ENCODE measurements around the gene TSPAN1. TPM values are rescaled to one million over a fixed set of nuclear protein-coding genes. Genes with fewer than 3 reads are reported as not detected.

TSPAN1 gene
- total RNA-seq, 1 experiment from 2014 or later, result not detected

- DNase-seq (ENCODE audit: low spot score), result no peak
- no peaks in the 10 kb centered on the region for H3K9me3 ChIP-seq (ENCODE audit: low read depth, low read length, poor library complexity, severe bottlenecking)
- no peaks in the 10 kb centered on the region for H3K27me3 ChIP-seq (replicated peaks; ENCODE audit: insufficient read depth, low read depth, low read length, poor library complexity)
- H3K36me3 ChIP-seq (ENCODE audit: insufficient read depth, low read length, poor library complexity, severe bottlenecking), result no peaks in the 10 kb centered on the region
- no peak overlapping the region for H3K27ac ChIP-seq (ENCODE audit: low read depth, low read length, poor library complexity, severe bottlenecking)
- no peak for TF ChIP-seq CTCF (conservative IDR thresholded peaks at IDR 0.05; ENCODE audit: low read depth, low read length)
- TF ChIP-seq EZH2 (IDR thresholded peaks at IDR 0.05; ENCODE audit: borderline replicate concordance, low read depth, low read length, poor library complexity, severe bottlenecking), result no peak
- no peak overlapping the region for H3K4me3 ChIP-seq (ENCODE audit: low read depth, low read length, poor library complexity, severe bottlenecking)
- BruUV-seq (replicated peaks), result no TSS peak
- POLR2A ChIA-PET (ENCODE audit: low non-redundant PET), result no interaction called here
- intact Hi-C loops (cut with micrococcal nuclease; ENCODE audit: unreplicated experiment), result no loop called here
- CTCF ChIA-PET, result no interaction called here
- no peaks in the 10 kb centered on the region for H3K4me1 ChIP-seq (ENCODE audit: insufficient read depth, low read length, poor library complexity, severe bottlenecking)
These were observed 21.7 kb upstream of the TSPAN1 start for GRCh38 chr1:46153228-46153627.

- no peak for TF ChIP-seq EZH2 (IDR thresholded peaks at IDR 0.05; ENCODE audit: borderline replicate concordance, low read depth, low read length, poor library complexity, severe bottlenecking)
- TF ChIP-seq CTCF (conservative IDR thresholded peaks at IDR 0.05; ENCODE audit: low read depth, low read length), result no peak
- H3K4me1 ChIP-seq (ENCODE audit: insufficient read depth, low read length, poor library complexity, severe bottlenecking), result no peaks in the 10 kb centered on the region
- CTCF ChIA-PET, result no interaction called here
These were observed 21.2 kb upstream of the TSPAN1 start for GRCh38 chr1:46153732-46154131.

GRCh38 chr1:46157916-46158311 lies 17.0 kb upstream of the TSPAN1 start:
- Histone ChIP-seq H3K27ac (ENCODE audit: low read depth, low read length, poor library complexity, severe bottlenecking) (no peak overlapping the region), H3K27me3 (replicated peaks; ENCODE audit: insufficient read depth, low read depth, low read length, poor library complexity) (no peaks in the 10 kb centered on the region), H3K9me3 (ENCODE audit: low read depth, low read length, poor library complexity, severe bottlenecking) (no peaks in the 10 kb centered on the region), H3K36me3 (ENCODE audit: insufficient read depth, low read length, poor library complexity, severe bottlenecking) (no peaks in the 10 kb centered on the region), H3K4me1 (ENCODE audit: insufficient read depth, low read length, poor library complexity, severe bottlenecking) (no peaks in the 10 kb centered on the region), H3K4me3 (ENCODE audit: low read depth, low read length, poor library complexity, severe bottlenecking) (no peak overlapping the region)
- DNase-seq (ENCODE audit: low spot score), result no peak
- CTCF ChIA-PET, result no interaction called here
- TF ChIP-seq CTCF (conservative IDR thresholded peaks at IDR 0.05; ENCODE audit: low read depth, low read length) (no peak), EZH2 (IDR thresholded peaks at IDR 0.05; ENCODE audit: borderline replicate concordance, low read depth, low read length, poor library complexity, severe bottlenecking) (no peak)
- BruUV-seq (replicated peaks), result no TSS peak
- POLR2A ChIA-PET (ENCODE audit: low non-redundant PET), result no interaction called here
- intact Hi-C loops (cut with micrococcal nuclease; ENCODE audit: unreplicated experiment), result no loop called here

More at GRCh38 chr1:46153732-46154131, 21.2 kb upstream of the TSPAN1 start:
- no peaks in the 10 kb centered on the region for H3K27me3 ChIP-seq (replicated peaks; ENCODE audit: insufficient read depth, low read depth, low read length, poor library complexity)
- H3K4me3 ChIP-seq (ENCODE audit: low read depth, low read length, poor library complexity, severe bottlenecking), result no peak overlapping the region
- no peak for DNase-seq (ENCODE audit: low spot score)
- no peaks in the 10 kb centered on the region for H3K36me3 ChIP-seq (ENCODE audit: insufficient read depth, low read length, poor library complexity, severe bottlenecking)
- no TSS peak for BruUV-seq (replicated peaks)
- POLR2A ChIA-PET (ENCODE audit: low non-redundant PET), result no interaction called here
- no peaks in the 10 kb centered on the region for H3K9me3 ChIP-seq (ENCODE audit: low read depth, low read length, poor library complexity, severe bottlenecking)
- H3K27ac ChIP-seq (ENCODE audit: low read depth, low read length, poor library complexity, severe bottlenecking), result no peak overlapping the region
- intact Hi-C loops (cut with micrococcal nuclease; ENCODE audit: unreplicated experiment), result no loop called here
